KMS-11 (cell line): ENCODE data around the gene SCAMP5.
A peak's percentile ranks its signal among the peaks of the same experiment; 100 is the strongest.

Experiments
- H2AFZ ChIP-seq: fragments of 200-600 bp; sonication (generic); 2 replicates; pipeline ENCODE4 v1.6.1; 2016; ENCODE audit warnings: antibody characterized with exemption, mixed run types, low read depth
- H3K27ac ChIP-seq: fragments of 200-600 bp; sonication (generic); 2 replicates; pipeline ENCODE4 v1.6.1; 2016; ENCODE audit warnings: mild to moderate bottlenecking, mixed run types
- H3K27me3 ChIP-seq: fragments of 200-600 bp; sonication (generic); 2 replicates; pipeline ENCODE4 v1.6.1; 2017; ENCODE audit warnings: mild to moderate bottlenecking, low read depth, mixed run types, moderate library complexity; ENCODE audit not compliant: insufficient read depth
- H3K36me3 ChIP-seq: fragments of 200-600 bp; sonication (generic); 2 replicates; pipeline ENCODE4 v1.6.1; 2017; ENCODE audit warnings: mild to moderate bottlenecking, mixed run types; ENCODE audit not compliant: insufficient read depth
- H3K4me1 ChIP-seq: fragments of 200-600 bp; sonication (generic); 2 replicates; pipeline ENCODE4 v1.6.1; 2016; ENCODE audit warnings: mild to moderate bottlenecking, low read depth, mixed run types; ENCODE audit not compliant: poor library complexity, severe bottlenecking
- H3K4me2 ChIP-seq: fragments of 200-600 bp; sonication (generic); 2 replicates; pipeline ENCODE4 v1.7.0; 2016; ENCODE audit warnings: mild to moderate bottlenecking, mixed run types
- H3K4me3 ChIP-seq: fragments of 200-600 bp; sonication (generic); IDR thresholded peaks from 2 replicates; pipeline ENCODE4 v1.6.1; 2017; ENCODE audit warnings: low read depth, low read length, mixed read lengths; ENCODE audit not compliant: insufficient read depth
- H3K79me2 ChIP-seq: fragments of 200-600 bp; sonication (generic); 2 replicates; pipeline ENCODE4 v1.6.1; 2016; ENCODE audit warnings: low read depth, mixed run types; ENCODE audit not compliant: insufficient read depth
- H3K9ac ChIP-seq: fragments of 200-600 bp; sonication (generic); 2 replicates; pipeline ENCODE4 v1.6.1; 2016; ENCODE audit warnings: mild to moderate bottlenecking, mixed run types
- H4K20me1 ChIP-seq: fragments of 200-600 bp; sonication (generic); 2 replicates; pipeline ENCODE4 v1.6.1; 2016; ENCODE audit warnings: mild to moderate bottlenecking, mixed run types; ENCODE audit not compliant: insufficient read depth
- CTCF ChIP-seq: fragments of 200-600 bp; sonication (generic); conservative IDR thresholded peaks from 2 replicates; pipeline ENCODE4 v1.6.1; 2017; ENCODE audit warnings: low read depth, mild to moderate bottlenecking, antibody characterized with exemption, low read length, moderate library complexity, mixed read lengths

Gene SCAMP5

GRCh38 chr15:75068748-75069147 lies 73.4 kb downstream of the SCAMP5 start:
- Histone ChIP-seq H3K79me2 (no peaks in the 10 kb centered on the region), H3K9ac (no peak overlapping the region), H3K4me2 (peak overlapping the region; percentile 67; the same call in 1 of the 2 replicates), H4K20me1 (no peaks in the 10 kb centered on the region), H2AFZ (no peak overlapping the region), H3K27me3 (no peaks in the 10 kb centered on the region), H3K27ac (no peak overlapping the region), H3K36me3 (no peaks in the 10 kb centered on the region), H3K4me1 (peaks cover 70% of the 10 kb centered on the region), H3K4me3 (no peak overlapping the region)
- TF ChIP-seq CTCF = no peak

GRCh38 chr15:75069301-75069925 lies 74.0 kb downstream of the SCAMP5 start:
- H4K20me1 ChIP-seq = no peaks in the 10 kb centered on the region
- H3K4me2 ChIP-seq = peak overlapping the region; percentile 67
- H3K79me2 ChIP-seq = no peaks in the 10 kb centered on the region
- peaks cover 65% of the 10 kb centered on the region for H3K4me1 ChIP-seq
- H2AFZ ChIP-seq = peak overlapping the region; percentile 35; the same call in 1 of the 2 replicates
- no peaks in the 10 kb centered on the region for H3K36me3 ChIP-seq
- H3K27ac ChIP-seq = peak overlapping the region; percentile 36
- H3K27me3 ChIP-seq = no peaks in the 10 kb centered on the region
- H3K9ac ChIP-seq = peak overlapping the region; percentile 24; the same call in 1 of the 2 replicates
- TF ChIP-seq CTCF = no peak
- no peak overlapping the region for H3K4me3 ChIP-seq

GRCh38 chr15:75070674-75071073 lies 75.3 kb downstream of the SCAMP5 start:
- Histone ChIP-seq H3K79me2 (no peaks in the 10 kb centered on the region), H3K36me3 (no peaks in the 10 kb centered on the region), H3K27me3 (no peaks in the 10 kb centered on the region), H3K4me3 (no peak overlapping the region), H4K20me1 (no peaks in the 10 kb centered on the region), H3K9ac (no peak overlapping the region), H2AFZ (no peak overlapping the region), H3K4me1 (peaks cover 53% of the 10 kb centered on the region), H3K4me2 (no peak overlapping the region), H3K27ac (no peak overlapping the region)
- no peak for TF ChIP-seq CTCF
